Cortex of kidney (tissue), 1 donor: ENCODE measurements around the gene PARP12.

Experiments
- DNase-seq: peaks from one replicate; lab custom pipeline; 2025; lab: John Stamatoyannopoulos, UW

Gene PARP12

GRCh38 chr7:139991911-139992310, 70.8 kb downstream of the PARP12 start:
- DNase-seq = no peak

GRCh38 chr7:139991269-139991666, 71.5 kb downstream of the PARP12 start:
- no peak for DNase-seq

GRCh38 chr7:139990571-139991268, 72.0 kb downstream of the PARP12 start:
- DNase-seq = no peak

GRCh38 chr7:139990142-139990535, 72.6 kb downstream of the PARP12 start:
- no peak for DNase-seq

GRCh38 chr7:139989366-139990141, 73.2 kb downstream of the PARP12 start:
- no peak for DNase-seq

- no peak for DNase-seq
Observed at GRCh38 chr7:139987691-139988516, 74.8 kb downstream of the PARP12 start.

GRCh38 chr7:139985811-139986210, 76.9 kb downstream of the PARP12 start:
- no peak for DNase-seq

GRCh38 chr7:139984642-139985539, 77.9 kb downstream of the PARP12 start:
- no peak for DNase-seq

- no peak for DNase-seq
Observed at GRCh38 chr7:139982927-139983920, 79.5 kb downstream of the PARP12 start.

GRCh38 chr7:139981511-139981895, 81.2 kb downstream of the PARP12 start:
- no peak for DNase-seq

- no peak for DNase-seq
Observed at GRCh38 chr7:139976838-139977656, 85.7 kb downstream of the PARP12 start.

GRCh38 chr7:139976055-139976837, 86.5 kb downstream of the PARP12 start:
- DNase-seq = no peak

GRCh38 chr7:139974179-139974811, 88.5 kb downstream of the PARP12 start:
- no peak for DNase-seq
